OCI-LY3 (cell line): Measurements from ENCODE around the gene PYY.

ENCODE experiments used
- H2AFZ ChIP-seq: fragments of 200-600, 300-600 bp; shearing (Covaris generic); 2 replicates; pipeline ENCODE4 v1.6.0; 2014; ENCODE audit warnings: antibody characterized with exemption, low read depth, low read length
- H3K27ac ChIP-seq: fragments of 200-600, 300-600 bp; sonication (generic); 2 replicates; pipeline ENCODE4 v1.5.1; 2014; ENCODE audit warnings: mild to moderate bottlenecking, low read length, moderate library complexity, mixed read lengths
- H3K27me3 ChIP-seq: fragments of 200-600, 300-600 bp; sonication (generic); 2 replicates; pipeline ENCODE4 v1.6.1; 2014; ENCODE audit warnings: low read depth, low read length, mixed read lengths
- H3K36me3 ChIP-seq: fragments of 200-600, 300-600 bp; sonication (generic); replicated peaks from 2 replicates; pipeline ENCODE3; 2014; ENCODE audit warnings: low read depth, low read length, mixed read lengths
- H3K4me1 ChIP-seq: fragments of 300-600, 200-600 bp; sonication (generic); 2 replicates; pipeline ENCODE4 v1.6.1; 2014; ENCODE audit warnings: low read length, mixed read lengths
- H3K4me2 ChIP-seq: fragments of 200-600, 300-600 bp; sonication (generic); 2 replicates; pipeline ENCODE4 v1.6.1; 2014; ENCODE audit warnings: low read length, mixed read lengths
- H3K4me3 ChIP-seq: fragments of 300-600, 200-600 bp; sonication (generic); 2 replicates; pipeline ENCODE4 v1.5.1; 2014; ENCODE audit warnings: antibody characterized with exemption, mild to moderate bottlenecking, low read length, moderate library complexity
- H3K79me2 ChIP-seq: fragments of 300-600, 200-600 bp; shearing (Covaris generic); 2 replicates; pipeline ENCODE4 v1.6.1; 2014; ENCODE audit warnings: mild to moderate bottlenecking, low read length, mixed read lengths
- H3K9ac ChIP-seq: fragments of 300-600, 200-600 bp; shearing (Covaris generic); 2 replicates; pipeline ENCODE4 v1.6.0; 2014; ENCODE audit warnings: mild to moderate bottlenecking, low read length, moderate library complexity
- H3K9me3 ChIP-seq: fragments of 200-600, 300-600 bp; shearing (Covaris generic); 2 replicates; pipeline ENCODE4 v1.6.1; 2014; ENCODE audit warnings: low read length, mixed read lengths; ENCODE audit not compliant: insufficient read depth
- H4K20me1 ChIP-seq: fragments of 200-600, 300-600 bp; sonication (generic); 2 replicates; pipeline ENCODE4 v1.6.1; 2016; ENCODE audit warnings: low read length, mixed read lengths; ENCODE audit not compliant: insufficient read depth
- CTCF ChIP-seq: fragments of 200-600, 300-600 bp; sonication (generic); IDR thresholded peaks from 2 replicates; pipeline ENCODE4 v1.5.1; 2014; ENCODE audit warnings: antibody characterized with exemption, low read length, low read depth
- EZH2phosphoT487 ChIP-seq: fragments of 200-600 bp; shearing (Covaris generic); IDR thresholded peaks from 2 replicates; pipeline ENCODE4 v1.6.1; 2018; ENCODE audit warnings: antibody characterized with exemption, mixed run types, low read depth

PYY gene

GRCh38 chr17:43915559-43915958 lies 38.2 kb downstream of the PYY start:
- no peaks in the 10 kb centered on the region for H3K4me1 ChIP-seq
- no peak overlapping the region for H2AFZ ChIP-seq
- no peaks in the 10 kb centered on the region for H3K79me2 ChIP-seq
- no peak for TF ChIP-seq CTCF
- TF ChIP-seq EZH2phosphoT487, result no peak
- H3K9me3 ChIP-seq, result no peaks in the 10 kb centered on the region
- H3K4me3 ChIP-seq, result no peak overlapping the region
- H3K27ac ChIP-seq, result no peak overlapping the region
- no peaks in the 10 kb centered on the region for H4K20me1 ChIP-seq
- H3K4me2 ChIP-seq, result no peak overlapping the region
- H3K27me3 ChIP-seq, result no peaks in the 10 kb centered on the region; the same call in 1 of the 2 replicates
- no peak overlapping the region for H3K9ac ChIP-seq
- no peaks in the 10 kb centered on the region for H3K36me3 ChIP-seq

GRCh38 chr17:43914451-43914850 lies 39.3 kb downstream of the PYY start:
- TF ChIP-seq CTCF (no peak), EZH2phosphoT487 (no peak)
- Histone ChIP-seq H3K27me3 (peaks cover 3% of the 10 kb centered on the region), H3K27ac (no peak overlapping the region), H3K36me3 (no peaks in the 10 kb centered on the region), H3K4me1 (no peaks in the 10 kb centered on the region), H3K4me2 (no peak overlapping the region), H3K9me3 (no peaks in the 10 kb centered on the region), H4K20me1 (0 out of 2 replicates have a peak, but pooled peaks cover 3% of the 10 kb centered on the region), H3K4me3 (no peak overlapping the region), H3K79me2 (no peaks in the 10 kb centered on the region), H3K9ac (no peak overlapping the region), H2AFZ (no peak overlapping the region)

- H3K4me1 ChIP-seq, result no peaks in the 10 kb centered on the region
- no peak overlapping the region for H3K27ac ChIP-seq
- H4K20me1 ChIP-seq, result 0 out of 2 replicates have a peak, but pooled peaks cover 3% of the 10 kb centered on the region
- no peak overlapping the region for H3K9ac ChIP-seq
- H3K4me3 ChIP-seq, result no peak overlapping the region
- no peaks in the 10 kb centered on the region for H3K9me3 ChIP-seq
- H3K79me2 ChIP-seq, result no peaks in the 10 kb centered on the region
- H3K36me3 ChIP-seq, result no peaks in the 10 kb centered on the region
- TF ChIP-seq EZH2phosphoT487 (no peak), CTCF (no peak)
- H3K27me3 ChIP-seq, result peaks cover 3% of the 10 kb centered on the region
- no peak overlapping the region for H3K4me2 ChIP-seq
- H2AFZ ChIP-seq, result no peak overlapping the region
These were observed 40.2 kb downstream of the PYY start for GRCh38 chr17:43913584-43913983.

- H3K9ac ChIP-seq, result no peak overlapping the region
- no peak overlapping the region for H3K27ac ChIP-seq
- H3K27me3 ChIP-seq, result peaks cover 6% of the 10 kb centered on the region
- no peaks in the 10 kb centered on the region for H3K36me3 ChIP-seq
- no peak overlapping the region for H2AFZ ChIP-seq
- no peaks in the 10 kb centered on the region for H3K4me1 ChIP-seq
- 0 out of 2 replicates have a peak, but pooled peaks cover 3% of the 10 kb centered on the region for H4K20me1 ChIP-seq
- H3K4me2 ChIP-seq, result no peak overlapping the region
- no peaks in the 10 kb centered on the region for H3K79me2 ChIP-seq
- TF ChIP-seq EZH2phosphoT487, result no peak
- TF ChIP-seq CTCF, result no peak
- H3K9me3 ChIP-seq, result no peaks in the 10 kb centered on the region
- no peak overlapping the region for H3K4me3 ChIP-seq
These were observed 41.0 kb downstream of the PYY start for GRCh38 chr17:43912635-43913304.
